HEK293 (cell line): Measurements from ENCODE around the gene C11orf58.

Experiments used
- CTCF ChIA-PET: fragments of 350-600 bp; formaldehyde crosslinking; extraction: SDS; loops from one replicate; lab custom pipeline; 2021; ENCODE audit warnings: antibody characterized with exemption; lab: Yijun Ruan, JAX
- POLR2A ChIA-PET: fragments of 300-600 bp; formaldehyde crosslinking; extraction: SDS; loops from one replicate; lab custom pipeline; 2020; ENCODE audit warnings: antibody characterized with exemption, inconsistent platforms; lab: Yijun Ruan, JAX
- H3K27ac ChIP-seq: fragments of 200-500 bp; sonication (Bioruptor generic); 2 replicates; pipeline ENCODE4 v1.5.1; 2014; ENCODE audit warnings: low read depth, low read length, control low read depth, inconsistent platforms; ENCODE audit errors: extremely low read depth
- H3K36me3 ChIP-seq, 2 experiments: fragments of 200-500 bp in 1 of 2; sonication (Bioruptor generic) in 1 of 2; 1 replicate in 1 of 2; 2 replicates in 1 of 2; pipeline ENCODE4 v1.5.1; 2014 to 2017; ENCODE audit warnings: inconsistent platforms in 2 of 2, low read length in 2 of 2; ENCODE audit not compliant: control insufficient read depth in 2 of 2, insufficient read depth in 1 of 2
- H3K4me1 ChIP-seq: fragments of 200-500 bp; sonication (Bioruptor generic); 2 replicates; pipeline ENCODE4 v1.5.1; 2014; ENCODE audit warnings: mild to moderate bottlenecking, low read length, inconsistent platforms; ENCODE audit not compliant: control insufficient read depth, insufficient read depth
- H3K4me3 ChIP-seq: 2 replicates; pipeline ENCODE4 v1.5.1; 2011; ENCODE audit warnings: low read depth, mild to moderate bottlenecking, control low read depth, low read length, moderate library complexity
- H3K9me3 ChIP-seq: fragments of 200-500 bp; sonication (Bioruptor generic); 2 replicates; pipeline ENCODE4 v1.5.1; 2014; ENCODE audit warnings: low read depth, low read length, inconsistent platforms; ENCODE audit not compliant: control insufficient read depth, insufficient read depth
- CTCF ChIP-seq: fragments of 450-650 bp; formaldehyde crosslinking; IDR thresholded peaks from 2 replicates; pipeline ENCODE4 v1.5.1; 2016; ENCODE audit warnings: missing biosample characterization, missing genetic modification characterization
- ELK4 ChIP-seq: IDR thresholded peaks from 2 replicates; pipeline ENCODE4 v1.6.1; 2011; ENCODE audit warnings: mild to moderate bottlenecking, low read depth, low read length, borderline replicate concordance
- GLIS2 ChIP-seq: fragments of 450-650 bp; formaldehyde crosslinking; IDR thresholded peaks from 2 replicates; pipeline ENCODE4 v1.5.1; 2016; ENCODE audit warnings: missing biosample characterization, missing genetic modification characterization
- IKZF3 ChIP-seq: fragments of 450-650 bp; IDR thresholded peaks from 2 replicates; pipeline ENCODE4 v1.5.0; 2018; ENCODE audit warnings: missing biosample characterization, mild to moderate bottlenecking, missing genetic modification characterization, moderate library complexity
- INSM2 ChIP-seq: fragments of 450-650 bp; formaldehyde crosslinking; IDR thresholded peaks from 2 replicates; pipeline ENCODE4 v1.5.1; 2016; ENCODE audit warnings: missing biosample characterization, missing genetic modification characterization
- KLF7 ChIP-seq: fragments of 450-650 bp; formaldehyde crosslinking; IDR thresholded peaks from 2 replicates; pipeline ENCODE4 v1.5.1; 2016; ENCODE audit warnings: missing biosample characterization, missing genetic modification characterization, borderline replicate concordance
- OSR2 ChIP-seq: fragments of 450-650 bp; formaldehyde crosslinking; IDR thresholded peaks from 2 replicates; pipeline ENCODE4 v1.5.1; 2016; ENCODE audit warnings: missing biosample characterization, missing genetic modification characterization
- REST ChIP-seq: fragments of 450-650 bp; formaldehyde crosslinking; IDR thresholded peaks from 2 replicates; pipeline ENCODE4 v1.5.1; 2016; ENCODE audit warnings: missing biosample characterization, missing genetic modification characterization
- TRIM28 ChIP-seq: IDR thresholded peaks from 2 replicates; pipeline ENCODE4 v1.6.1; 2011; ENCODE audit warnings: low read length, control low read depth, borderline replicate concordance
- ZBTB10 ChIP-seq: fragments of 450-650 bp; formaldehyde crosslinking; IDR thresholded peaks from 2 replicates; pipeline ENCODE4 v1.5.1; 2016; ENCODE audit warnings: missing biosample characterization, missing genetic modification characterization
- ZNF175 ChIP-seq: fragments of 450-650 bp; formaldehyde crosslinking; IDR thresholded peaks from 2 replicates; pipeline ENCODE4 v1.5.1; 2016; ENCODE audit warnings: missing biosample characterization, missing genetic modification characterization
- ZNF280C ChIP-seq: fragments of 450-650 bp; formaldehyde crosslinking; IDR thresholded peaks from 2 replicates; pipeline ENCODE4 v1.5.1; 2016; ENCODE audit warnings: missing biosample characterization, missing genetic modification characterization
- ZNF292 ChIP-seq: fragments of 450-650 bp; formaldehyde crosslinking; IDR thresholded peaks from 2 replicates; pipeline ENCODE4 v1.5.1; 2016; ENCODE audit warnings: low read depth, missing biosample characterization, missing genetic modification characterization, borderline replicate concordance
- ZNF558 ChIP-seq: fragments of 450-650 bp; formaldehyde crosslinking; IDR thresholded peaks from 2 replicates; pipeline ENCODE4 v1.5.1; 2016; ENCODE audit warnings: missing biosample characterization, missing genetic modification characterization
- ZNF600 ChIP-seq: fragments of 450-650 bp; formaldehyde crosslinking; IDR thresholded peaks from 2 replicates; pipeline ENCODE4 v1.5.1; 2016; ENCODE audit warnings: missing biosample characterization, missing genetic modification characterization
- ZNF645 ChIP-seq: fragments of 450-650 bp; formaldehyde crosslinking; IDR thresholded peaks from 2 replicates; pipeline ENCODE4; 2016; ENCODE audit warnings: missing biosample characterization, missing genetic modification characterization
- ZNF677 ChIP-seq: fragments of 450-650 bp; IDR thresholded peaks from 2 replicates; pipeline ENCODE4 v1.5.0; 2018; ENCODE audit warnings: missing biosample characterization, mild to moderate bottlenecking, missing genetic modification characterization, moderate library complexity
- ZNF747 ChIP-seq: fragments of 450-650 bp; formaldehyde crosslinking; IDR thresholded peaks from 2 replicates; pipeline ENCODE4 v1.5.1; 2016; ENCODE audit warnings: missing biosample characterization, missing genetic modification characterization
- ZSCAN16 ChIP-seq: fragments of 450-650 bp; formaldehyde crosslinking; IDR thresholded peaks from 2 replicates; pipeline ENCODE4 v1.5.1; 2016; ENCODE audit warnings: missing biosample characterization, missing genetic modification characterization
- ZSCAN5A ChIP-seq: fragments of 450-650 bp; formaldehyde crosslinking; IDR thresholded peaks from 2 replicates; pipeline ENCODE4 v1.5.1; 2016; ENCODE audit warnings: missing biosample characterization, missing genetic modification characterization

Gene C11orf58

GRCh38 chr11:16763746-16764145 is 25.3 kb downstream of the C11orf58 start (continued):
- TF ChIP-seq CTCF (tag by site-specific recombination), result no peak
- TF ChIP-seq TRIM28, result no peak
- no peak for TF ChIP-seq ZNF677 (tag by site-specific recombination)
- TF ChIP-seq KLF7, result no peak
- no peak for TF ChIP-seq ZNF747 (tag by site-specific recombination)
- TF ChIP-seq ZNF645 (tag by site-specific recombination), result no peak
- no peak for TF ChIP-seq OSR2
- no peak for TF ChIP-seq IKZF3

- no peak overlapping the region for H3K4me3 ChIP-seq
- no peaks in the 10 kb centered on the region for H3K4me1 ChIP-seq
- H3K9me3 ChIP-seq, result no peaks in the 10 kb centered on the region
- TF ChIP-seq ZNF600 (tag by site-specific recombination) (no peak), ELK4 (no peak), ZBTB10 (tag by site-specific recombination) (no peak), ZNF558 (tag by site-specific recombination) (no peak), ZNF292 (tag by site-specific recombination) (no peak), ZSCAN16 (no peak), INSM2 (tag by site-specific recombination) (no peak), ZSCAN5A (tag by site-specific recombination) (no peak), REST (no peak), ZNF280C (tag by site-specific recombination) (no peak), GLIS2 (no peak), ZNF175 (tag by site-specific recombination) (no peak)
- ChIA-PET POLR2A (no interaction called here), CTCF (no interaction called here)
- no peaks in the 10 kb centered on the region for H3K36me3 ChIP-seq
- no peak overlapping the region for H3K27ac ChIP-seq
Observed at GRCh38 chr11:16764888-16765287, 26.4 kb downstream of the C11orf58 start.
